Activated CD8-positive, alpha-beta T cell treated with anti-CD3 and anti-CD28 coated beads, Interleukin-2, amount 10 ng/mL, durations not matched to agents 7 days and 5 days (primary cell): ENCODE measurements around the gene KCNJ5. TPM values are rescaled to one million over a fixed set of nuclear protein-coding genes. Genes with fewer than 3 reads are reported as not detected.

Experiments used
- ATAC-seq: fragments of 150-1000 bp; cut with Tn5 transposase; one replicate; pipeline ENCODE4 v1.10.0; 2021; ENCODE audit warnings: moderate library complexity
- CTCF ChIA-PET: fragments of 350-600 bp; sonication (Branson Sonifier 250); formaldehyde crosslinking; loops from one replicate; lab custom pipeline; 2021; ENCODE audit warnings: antibody characterized with exemption; lab: Charles Lee
- POLR2A ChIA-PET: fragments of 350-600 bp; sonication (Branson Sonifier 250); formaldehyde crosslinking; loops from one replicate; lab custom pipeline; 2021; ENCODE audit warnings: antibody characterized with exemption; lab: Charles Lee
- DNase-seq: peaks from one replicate; pipeline ENCODE4 v3.0.0-alpha.2; 2020
- H3K27ac Mint-ChIP-seq: one replicate; pipeline ENCODE4 v1.8.0; 2021; ENCODE audit warnings: mild to moderate bottlenecking, mixed read lengths
- H3K27me3 Mint-ChIP-seq: one replicate; pipeline ENCODE4 v1.8.0; 2021; ENCODE audit warnings: low read depth, mixed read lengths
- H3K36me3 Mint-ChIP-seq: one replicate; pipeline ENCODE4 v1.8.0; 2021; ENCODE audit warnings: low read depth, mixed read lengths
- H3K4me1 Mint-ChIP-seq: one replicate; pipeline ENCODE4 v1.8.0; 2021; ENCODE audit warnings: low read depth, mixed read lengths
- H3K4me3 Mint-ChIP-seq: one replicate; pipeline ENCODE4 v1.8.0; 2021; ENCODE audit warnings: mild to moderate bottlenecking, mixed read lengths
- H3K9me3 Mint-ChIP-seq: one replicate; pipeline ENCODE4 v1.8.0; 2022; ENCODE audit warnings: mixed read lengths; ENCODE audit not compliant: insufficient read depth
- total RNA-seq, 2 experiments: library from RNA; stranded (reverse); gene quantifications; one replicate each; pipeline ENCODE4 v1.2.3, GENCODE V29; 2021

Gene KCNJ5
- total RNA-seq, 2 experiments from 2014 or later, result not detected

DNA sequence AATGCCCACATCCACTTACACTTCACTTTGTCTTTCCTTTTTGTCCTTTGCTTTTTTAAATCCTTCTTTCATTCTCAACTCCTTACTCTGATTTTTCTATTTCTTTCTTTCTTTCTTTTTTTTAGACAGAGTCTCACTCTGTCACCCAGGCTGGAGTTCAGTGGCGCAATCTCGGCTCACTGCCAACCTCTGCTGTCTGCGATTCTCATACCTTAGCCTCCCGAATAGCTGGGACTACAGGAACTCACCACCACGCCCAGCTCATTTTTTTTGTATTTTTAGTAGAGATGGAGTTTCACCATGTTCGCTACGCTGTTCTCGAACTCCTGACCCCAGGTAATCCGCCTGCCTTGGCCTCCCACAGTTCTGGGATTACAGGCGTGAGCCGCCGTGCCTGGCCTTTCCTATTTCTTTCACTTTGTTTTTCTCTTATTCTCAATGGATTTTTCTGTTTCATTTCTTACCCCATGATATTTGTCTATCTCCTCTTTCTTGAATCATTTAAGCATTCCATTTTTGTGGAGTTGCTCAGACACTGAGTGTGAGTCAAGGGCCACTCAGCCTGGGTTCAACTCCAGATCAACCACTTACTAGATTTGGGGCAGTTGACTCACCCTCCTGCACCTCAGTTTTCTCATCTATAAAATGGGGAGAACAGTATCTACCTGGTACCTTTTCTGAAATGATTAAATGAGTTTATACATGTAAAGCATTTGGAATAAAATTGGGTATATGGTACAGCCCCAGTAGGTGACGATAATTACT lies 7.6 kb downstream of the KCNJ5 start:
- no peak for DNase-seq
- Mint-ChIP-seq H3K36me3 (no peaks in the 10 kb centered on the region), H3K27ac (no peak overlapping the region), H3K4me1 (peaks cover 10% of the 10 kb centered on the region), H3K4me3 (no peak overlapping the region), H3K9me3 (no peaks in the 10 kb centered on the region), H3K27me3 (peaks cover 45% of the 10 kb centered on the region)
- ATAC-seq, result no peak
- POLR2A ChIA-PET, result no interaction called here
- CTCF ChIA-PET, result interaction anchor here (0.7 kb wide), 1 partner anchor 853 kb away, joined by 3 read pairs; no protein-coding TSS in a partner anchor

DNA sequence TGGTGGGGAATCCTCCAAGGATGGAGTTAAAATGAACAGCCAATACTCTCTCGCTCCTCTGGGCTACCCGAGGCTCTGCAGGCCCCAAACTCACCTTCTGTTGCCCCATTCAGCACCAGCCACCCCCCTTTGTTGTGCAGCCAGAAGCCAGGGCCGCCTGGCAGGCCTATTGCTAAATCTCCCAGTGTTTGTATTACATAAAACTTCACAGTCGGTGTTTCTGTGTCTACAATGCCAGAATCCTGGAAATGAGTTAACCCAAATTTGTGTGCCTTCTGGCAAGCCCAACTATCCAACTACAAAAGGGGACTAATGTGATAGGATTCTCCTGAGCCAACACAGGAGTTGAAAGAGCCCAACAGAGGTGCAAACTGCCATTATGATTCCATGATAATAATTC lies 9.3 kb downstream of the KCNJ5 start:
- Mint-ChIP-seq H3K9me3 (no peaks in the 10 kb centered on the region), H3K27ac (no peak overlapping the region), H3K4me1 (peaks cover 8% of the 10 kb centered on the region), H3K4me3 (no peak overlapping the region), H3K27me3 (peaks cover 52% of the 10 kb centered on the region), H3K36me3 (no peaks in the 10 kb centered on the region)
- ATAC-seq, result no peak
- no peak for DNase-seq
- ChIA-PET POLR2A (no interaction called here), CTCF (interaction anchor here (1.1 kb wide), 1 partner anchor 15 kb away, joined by 3 read pairs; no protein-coding TSS in a partner anchor)

DNA sequence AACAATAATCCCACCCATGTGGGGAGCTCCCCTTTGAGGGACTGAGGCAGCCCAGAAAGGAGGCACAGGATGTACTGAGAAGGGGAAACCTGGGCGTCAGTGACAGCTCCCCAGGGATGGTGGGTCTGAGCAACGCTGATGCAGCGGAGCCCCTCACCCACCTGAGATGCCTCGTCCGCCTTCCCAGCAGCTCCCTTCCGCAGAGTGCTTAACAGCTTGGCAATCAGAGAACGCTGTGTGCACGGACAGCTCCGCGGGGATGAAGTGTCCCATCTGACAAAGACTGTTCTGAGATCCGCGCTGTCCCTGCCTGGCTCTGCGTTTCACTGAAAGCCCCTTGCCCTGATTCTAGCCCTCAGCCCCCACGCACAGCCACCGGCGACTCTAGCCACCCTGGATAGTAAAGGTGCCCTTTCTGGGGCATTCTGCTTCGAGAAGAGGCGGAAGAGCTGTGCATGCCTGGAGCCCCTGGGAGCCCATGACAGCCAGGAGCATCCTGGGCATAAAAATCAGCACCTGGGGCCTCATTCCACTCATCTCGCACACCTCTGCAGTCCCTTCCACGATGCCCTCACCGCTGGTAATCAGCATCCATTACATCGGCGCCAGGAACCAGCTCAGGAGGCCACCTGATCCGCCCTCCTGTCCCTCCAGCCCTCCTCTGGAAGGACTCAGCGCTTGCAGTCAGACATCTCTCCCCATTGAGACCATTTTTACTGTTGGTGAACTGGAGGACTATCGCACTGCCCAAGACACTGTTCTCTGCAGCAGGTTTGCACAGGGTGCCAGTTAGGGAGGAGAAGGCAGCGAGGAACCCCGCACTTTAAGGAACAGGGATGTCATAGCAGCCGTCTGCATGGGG lies 10.7 kb downstream of the KCNJ5 start:
- DNase-seq (no peak), ATAC-seq (no peak)
- POLR2A ChIA-PET, result no interaction called here
- H3K4me1 Mint-ChIP-seq, result peaks cover 15% of the 10 kb centered on the region
- H3K4me3 Mint-ChIP-seq, result no peak overlapping the region
- peaks cover 47% of the 10 kb centered on the region for H3K27me3 Mint-ChIP-seq
- CTCF ChIA-PET, result interaction anchor here (1.1 kb wide), 1 partner anchor 17 kb away, joined by 3 read pairs; no protein-coding TSS in a partner anchor
- no peaks in the 10 kb centered on the region for H3K9me3 Mint-ChIP-seq
- no peak overlapping the region for H3K27ac Mint-ChIP-seq
- H3K36me3 Mint-ChIP-seq, result no peaks in the 10 kb centered on the region

DNA sequence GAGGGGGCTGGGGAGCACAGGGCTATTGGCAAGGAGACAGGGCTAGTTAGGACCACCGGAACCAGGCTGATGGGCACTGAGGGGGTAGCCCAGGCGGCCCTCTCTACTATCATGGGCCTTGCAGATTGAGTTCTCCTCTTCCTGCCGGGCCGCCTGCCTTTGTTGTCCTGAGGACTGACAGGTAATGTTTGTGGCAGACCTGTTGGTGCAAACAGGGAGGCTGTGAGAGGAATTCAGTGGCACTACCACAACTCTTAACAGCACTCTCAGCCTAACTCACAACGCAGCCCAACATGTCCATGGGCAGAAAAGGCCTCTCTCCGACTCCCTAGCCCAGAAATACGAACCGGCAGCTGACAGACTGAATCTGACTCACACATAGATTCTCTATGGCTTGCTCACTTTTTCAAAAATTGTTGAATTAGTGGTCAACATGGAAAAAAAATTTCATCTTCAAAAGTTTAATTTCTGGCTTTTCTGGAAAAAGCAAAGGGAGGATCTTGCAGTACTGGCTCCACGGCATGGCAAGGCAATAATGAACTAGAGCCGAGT lies 11.4 kb downstream of the KCNJ5 start:
- no peaks in the 10 kb centered on the region for H3K9me3 Mint-ChIP-seq

DNA sequence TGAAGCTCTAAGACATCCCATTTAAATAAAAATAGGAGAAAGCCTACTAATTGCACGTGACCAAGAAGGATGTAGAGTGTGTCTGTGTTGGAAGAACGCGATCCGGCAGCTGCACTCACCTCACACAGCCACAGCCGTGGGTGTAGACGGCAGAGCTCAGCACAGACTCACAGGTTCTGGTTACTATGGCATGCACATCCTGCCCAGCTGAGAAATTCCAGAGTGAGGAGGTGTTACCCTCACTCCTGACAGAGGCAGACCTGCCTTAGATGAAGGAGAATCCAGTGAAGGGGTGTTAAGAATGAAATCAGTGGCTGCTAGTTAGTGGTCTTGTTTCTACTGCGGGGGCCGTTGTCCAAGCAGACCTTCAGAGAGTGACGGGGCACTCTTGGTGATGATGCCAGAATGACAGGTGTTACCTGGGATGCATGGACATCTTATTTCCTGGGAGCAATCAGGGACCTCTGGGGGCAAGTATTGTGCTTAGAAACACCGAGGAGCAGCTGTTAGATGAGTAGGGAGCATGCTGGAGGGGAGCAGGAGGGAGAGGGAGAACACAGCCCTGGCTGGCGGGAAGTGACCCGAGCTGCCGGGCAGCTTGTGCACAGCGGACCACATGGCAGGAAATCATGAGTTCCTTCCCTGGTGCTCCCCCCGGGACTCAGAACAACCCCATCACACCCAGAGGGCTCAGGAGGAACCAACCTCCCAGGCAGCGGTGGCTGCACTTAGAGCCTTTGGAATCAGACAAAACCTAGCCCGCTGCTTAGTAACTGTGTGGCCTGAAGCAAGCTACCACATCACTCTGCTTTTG lies 12.3 kb downstream of the KCNJ5 start:
- ChIA-PET CTCF (interaction anchor here (0.6 to 3.7 kb wide), 7 partner anchors 12 to 676 kb away, joined by 3 to 42 read pairs (median 3); no protein-coding TSS in a partner anchor), POLR2A (no interaction called here)
- DNase-seq, result no peak
- no peak overlapping the region for H3K4me3 Mint-ChIP-seq
- ATAC-seq, result no peak
- H3K4me1 Mint-ChIP-seq, result peaks cover 15% of the 10 kb centered on the region
- H3K27me3 Mint-ChIP-seq, result peaks cover 46% of the 10 kb centered on the region
- H3K36me3 Mint-ChIP-seq, result no peaks in the 10 kb centered on the region
- H3K27ac Mint-ChIP-seq, result no peak overlapping the region
- no peaks in the 10 kb centered on the region for H3K9me3 Mint-ChIP-seq

More for the DNA sequence above, 11.4 kb downstream of the KCNJ5 start:
- no peaks in the 10 kb centered on the region for H3K36me3 Mint-ChIP-seq
- DNase-seq (no peak), ATAC-seq (no peak)
- H3K27ac Mint-ChIP-seq, result no peak overlapping the region
- CTCF ChIA-PET, result no interaction called here
- peaks cover 15% of the 10 kb centered on the region for H3K4me1 Mint-ChIP-seq
- POLR2A ChIA-PET, result no interaction called here
- no peak overlapping the region for H3K4me3 Mint-ChIP-seq
- H3K27me3 Mint-ChIP-seq, result peaks cover 49% of the 10 kb centered on the region

DNA sequence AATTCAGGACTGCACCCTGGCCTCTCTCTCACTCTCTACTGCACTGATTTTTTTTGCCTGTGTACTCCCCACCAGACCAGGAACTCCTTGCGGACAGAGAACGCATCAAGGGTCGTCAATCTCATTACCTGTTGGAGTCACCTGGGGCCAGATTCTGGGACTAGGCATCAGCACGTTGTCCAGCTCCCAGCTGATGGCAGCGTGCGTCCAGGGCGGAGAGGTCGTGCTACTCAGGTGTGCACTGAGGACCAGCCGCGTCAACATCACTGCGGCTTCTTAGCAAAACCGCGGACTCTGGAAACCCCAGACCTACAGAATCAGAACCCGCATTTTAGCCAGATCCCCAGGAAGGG lies 13.1 kb downstream of the KCNJ5 start:
- CTCF ChIA-PET, result interaction anchor here (0.6 to 3.7 kb wide), 9 partner anchors 11 to 732 kb away, joined by 3 to 42 read pairs (median 3); no protein-coding TSS in a partner anchor
- H3K4me3 Mint-ChIP-seq, result peak overlapping the region; percentile 16
- H3K27ac Mint-ChIP-seq, result no peak overlapping the region

DNA sequence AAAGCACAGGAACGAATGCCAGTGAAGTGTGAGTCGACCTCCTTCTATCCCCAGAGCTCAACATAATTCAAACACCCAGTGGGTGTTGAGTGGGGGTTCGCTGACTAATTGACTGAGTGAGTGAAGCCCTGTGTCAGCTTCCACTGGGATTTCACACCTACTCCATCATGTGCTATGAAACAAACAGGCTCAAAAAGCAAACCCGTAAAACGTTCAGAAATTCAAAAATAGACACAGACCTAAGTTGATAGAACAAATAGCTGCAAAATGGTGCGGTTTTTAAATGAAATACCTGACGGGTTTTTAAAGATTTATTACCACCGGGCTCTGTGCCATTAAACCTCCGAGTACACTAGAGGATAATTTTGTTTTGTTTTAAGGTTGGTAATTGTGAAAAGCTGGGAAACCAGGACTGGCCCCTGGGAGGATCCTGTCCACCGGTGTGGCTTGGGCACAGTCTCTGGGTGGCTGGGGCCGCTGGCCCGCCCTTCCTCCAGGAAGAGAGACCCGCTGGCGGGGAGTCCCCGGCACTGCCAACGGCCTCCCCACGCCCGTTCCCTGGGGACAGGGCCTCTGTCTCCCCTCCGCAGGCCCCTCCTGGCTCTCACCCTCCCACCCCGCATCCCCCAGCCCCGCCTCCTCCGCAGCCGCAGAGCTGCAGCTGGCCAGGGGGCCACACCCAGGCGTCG lies 13.6 kb downstream of the KCNJ5 start:
- peak; percentile 39 for ATAC-seq
- CTCF ChIA-PET, result interaction anchor here (0.6 to 3.7 kb wide), 7 partner anchors 10 to 732 kb away, joined by 3 to 42 read pairs (median 3); no protein-coding TSS in a partner anchor
- H3K4me3 Mint-ChIP-seq, result peak overlapping the region; percentile 16
- peaks cover 15% of the 10 kb centered on the region for H3K4me1 Mint-ChIP-seq
- no peak for DNase-seq
- no peak overlapping the region for H3K27ac Mint-ChIP-seq
- H3K36me3 Mint-ChIP-seq, result no peaks in the 10 kb centered on the region
- POLR2A ChIA-PET, result interaction anchor here (1.2 kb wide), 1 partner anchor 15 kb away, joined by 3 read pairs; no protein-coding TSS in a partner anchor
- H3K27me3 Mint-ChIP-seq, result peaks cover 53% of the 10 kb centered on the region
- no peaks in the 10 kb centered on the region for H3K9me3 Mint-ChIP-seq

More for the DNA sequence above, 13.1 kb downstream of the KCNJ5 start:
- Mint-ChIP-seq H3K9me3 (no peaks in the 10 kb centered on the region), H3K27me3 (peaks cover 50% of the 10 kb centered on the region), H3K36me3 (no peaks in the 10 kb centered on the region), H3K4me1 (peaks cover 15% of the 10 kb centered on the region)
- POLR2A ChIA-PET, result interaction anchor here (1.2 kb wide), 1 partner anchor 15 kb away, joined by 3 read pairs; no protein-coding TSS in a partner anchor
- no peak for DNase-seq
- ATAC-seq, result no peak

DNA sequence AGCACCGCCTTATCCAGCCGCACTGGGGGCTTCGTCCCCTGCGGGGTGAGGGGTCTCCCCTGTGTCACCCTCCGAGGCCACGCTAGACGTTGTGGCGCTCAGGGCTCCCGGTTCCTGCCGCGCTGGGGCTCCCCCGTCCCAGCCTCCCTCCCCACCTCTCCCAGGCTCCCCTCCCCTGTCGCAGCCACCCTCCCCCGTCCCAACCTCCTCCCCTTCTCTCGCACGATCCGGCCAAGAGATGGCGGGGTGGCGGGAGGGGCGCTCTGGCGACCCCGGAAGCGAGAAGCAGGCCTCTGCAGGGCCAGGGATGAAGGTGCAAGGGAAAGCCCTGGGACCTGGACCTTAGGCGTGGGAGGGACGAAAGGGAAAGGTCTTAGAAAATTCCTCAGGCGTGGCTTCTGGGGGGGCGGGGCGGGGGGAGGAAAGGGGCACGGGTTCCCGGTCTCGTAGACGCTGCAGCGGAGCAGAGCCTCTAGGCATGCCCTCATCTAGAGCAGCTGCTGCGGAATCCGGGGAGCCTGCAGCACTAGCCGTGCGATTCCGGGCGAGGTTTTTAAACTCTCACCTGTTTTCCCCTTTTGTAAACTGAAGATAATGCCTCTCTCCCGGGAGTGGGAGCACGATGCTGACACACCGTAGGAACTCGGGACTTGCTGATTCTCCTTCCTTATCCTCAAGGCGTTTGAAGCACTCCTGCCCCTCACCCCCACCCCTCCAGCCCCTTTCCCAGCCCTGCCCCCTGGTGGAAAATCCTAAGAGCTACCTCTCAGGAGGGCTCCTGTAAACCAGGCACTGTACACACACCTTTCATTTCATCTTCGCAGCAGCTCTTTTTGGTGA lies 14.4 kb downstream of the KCNJ5 start:
- Mint-ChIP-seq H3K9me3 (no peaks in the 10 kb centered on the region), H3K4me1 (peaks cover 15% of the 10 kb centered on the region), H3K27me3 (peaks cover 53% of the 10 kb centered on the region), H3K36me3 (no peaks in the 10 kb centered on the region), H3K27ac (no peak overlapping the region), H3K4me3 (peak overlapping the region; percentile 70)
- CTCF ChIA-PET, result interaction anchor here (0.8 to 3.7 kb wide), 10 partner anchors 11 to 88 kb away, joined by 3 to 42 read pairs (median 4); no protein-coding TSS in a partner anchor
- peak; percentile 76 for ATAC-seq
- POLR2A ChIA-PET, result interaction anchor here (1.2 kb wide), 1 partner anchor 14 kb away, joined by 3 read pairs; no protein-coding TSS in a partner anchor
- peak; percentile 52 for DNase-seq

DNA sequence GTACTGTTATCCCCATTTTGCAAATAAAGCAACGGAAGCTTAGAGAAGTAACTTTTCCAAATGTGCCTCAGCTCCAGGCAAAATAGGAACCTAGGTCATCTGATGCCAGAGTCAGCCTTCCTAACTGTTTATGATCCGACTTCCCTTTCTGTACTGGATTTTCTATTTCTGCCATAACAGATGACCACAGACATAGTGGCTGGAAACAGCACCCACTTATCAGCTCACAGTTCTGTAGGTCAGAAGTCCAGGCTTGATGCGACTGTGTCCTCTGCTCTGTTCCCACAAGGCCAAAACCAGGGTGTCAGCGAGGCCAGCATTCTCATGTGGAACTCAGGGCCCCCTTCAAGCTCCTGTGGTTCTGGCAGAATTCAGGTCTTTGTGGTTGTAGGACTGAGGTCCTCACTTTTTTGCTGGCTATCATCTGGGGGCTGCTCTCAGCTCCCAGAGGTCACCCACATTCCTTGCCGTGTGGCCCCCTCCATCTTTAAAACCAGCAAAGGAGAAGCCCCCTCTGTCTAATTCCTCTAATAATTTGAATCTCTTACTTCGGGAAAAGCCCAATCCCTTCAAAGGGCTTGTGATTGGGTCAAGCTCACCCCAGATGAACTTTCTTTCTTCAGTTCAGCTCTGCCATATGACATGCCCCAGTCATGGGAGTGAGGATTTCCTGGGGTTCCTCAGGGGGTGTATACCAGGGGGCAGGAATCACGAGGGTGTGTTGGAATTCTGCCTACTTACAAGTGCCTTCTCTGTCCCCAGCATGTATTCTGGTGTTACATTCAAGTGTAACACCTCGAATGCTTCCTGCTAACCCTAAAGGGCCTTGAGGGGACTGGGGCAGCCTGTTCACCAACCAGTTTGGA lies 15.3 kb downstream of the KCNJ5 start:
- ATAC-seq (no peak), DNase-seq (no peak)
- ChIA-PET CTCF (interaction anchor here (0.8 to 3.7 kb wide), 9 partner anchors 12 to 87 kb away, joined by 3 to 42 read pairs (median 4); no protein-coding TSS in a partner anchor), POLR2A (no interaction called here)
- Mint-ChIP-seq H3K27me3 (peaks cover 50% of the 10 kb centered on the region), H3K36me3 (no peaks in the 10 kb centered on the region), H3K4me3 (peak overlapping the region; percentile 70), H3K4me1 (peaks cover 15% of the 10 kb centered on the region), H3K27ac (no peak overlapping the region), H3K9me3 (no peaks in the 10 kb centered on the region)
